Neural progenitor cell (in vitro differentiated cells): ENCODE results near the gene UGGT2. TPM values are rescaled to one million over a fixed set of nuclear protein-coding genes. Genes with fewer than 3 reads are reported as not detected.

Experiments
- DNase-seq: peaks from one replicate; pipeline ENCODE4 v3.0.0-alpha.2; 2016; ENCODE audit warnings: low spot score
- H2AFZ ChIP-seq: fragments of 200-600 bp; sonication (generic); replicated peaks from 2 replicates; pipeline ENCODE4 v1.6.1; 2016; ENCODE audit warnings: antibody characterized with exemption
- H3F3A ChIP-seq: fragments of 200-600 bp; sonication (generic); 2 replicates; pipeline ENCODE4 v1.6.1; 2016; ENCODE audit warnings: antibody characterized with exemption, low read depth
- H3K27ac ChIP-seq: fragments of 200-600 bp; sonication (generic); 2 replicates; pipeline ENCODE4 v1.5.1; 2016; ENCODE audit warnings: mild to moderate bottlenecking
- H3K27me3 ChIP-seq: fragments of 200-600 bp; sonication (generic); 2 replicates; pipeline ENCODE4 v1.6.1; 2016; ENCODE audit warnings: mild to moderate bottlenecking, moderate library complexity
- H3K36me3 ChIP-seq: fragments of 200-600 bp; sonication (generic); 2 replicates; pipeline ENCODE4 v1.5.1; 2016
- H3K4me1 ChIP-seq: fragments of 200-600 bp; sonication (generic); 2 replicates; pipeline ENCODE4 v1.6.1; 2016; ENCODE audit warnings: mixed run types
- H3K4me2 ChIP-seq: fragments of 200-600 bp; sonication (generic); 2 replicates; pipeline ENCODE4 v1.6.1; 2016
- H3K4me3 ChIP-seq: fragments of 200-600 bp; sonication (generic); 2 replicates; pipeline ENCODE4 v1.5.1; 2016
- H3K79me2 ChIP-seq: fragments of 200-600 bp; sonication (generic); 2 replicates; pipeline ENCODE4 v1.6.1; 2016; ENCODE audit warnings: low read depth
- H3K9ac ChIP-seq: fragments of 200-600 bp; sonication (generic); 2 replicates; pipeline ENCODE4 v1.6.1; 2016
- H3K9me3 ChIP-seq: fragments of 200-600 bp; sonication (generic); 2 replicates; pipeline ENCODE4 v1.5.1; 2016; ENCODE audit warnings: low read depth
- H4K20me1 ChIP-seq: fragments of 200-600 bp; sonication (generic); 2 replicates; pipeline ENCODE4 v1.6.1; 2016; ENCODE audit warnings: low read depth
- H3K27ac Mint-ChIP-seq: 3 replicates; pipeline ENCODE4 v1.8.0; 2021; ENCODE audit warnings: mixed read lengths
- H3K27me3 Mint-ChIP-seq: 2 replicates; pipeline ENCODE4 v1.8.0; 2022; ENCODE audit warnings: low read depth, mild to moderate bottlenecking, inconsistent platforms, moderate library complexity, mixed read lengths; ENCODE audit not compliant: insufficient read depth
- H3K36me3 Mint-ChIP-seq: 3 replicates; pipeline ENCODE4 v1.8.0; 2021; ENCODE audit warnings: mixed read lengths
- H3K4me1 Mint-ChIP-seq: 3 replicates; pipeline ENCODE4 v1.8.0; 2021; ENCODE audit warnings: mixed read lengths
- H3K4me3 Mint-ChIP-seq: 3 replicates; pipeline ENCODE4 v1.8.0; 2021; ENCODE audit warnings: mild to moderate bottlenecking, moderate library complexity, mixed read lengths
- H3K9me3 Mint-ChIP-seq: 3 replicates; pipeline ENCODE4 v1.8.0; 2020; ENCODE audit warnings: mixed read lengths
- CTCF ChIP-seq: fragments of 200-600 bp; sonication (generic); IDR thresholded peaks from 2 replicates; pipeline ENCODE4 v1.5.1; 2017; ENCODE audit warnings: antibody characterized with exemption, mild to moderate bottlenecking
- EZH2 ChIP-seq: fragments of 200-600 bp; sonication (generic); IDR thresholded peaks from 2 replicates; pipeline ENCODE4 v1.6.1; 2017; ENCODE audit warnings: antibody characterized with exemption, mild to moderate bottlenecking, moderate library complexity
- EZH2phosphoT487 ChIP-seq: fragments of 200-600 bp; sonication (generic); IDR thresholded peaks from 2 replicates; pipeline ENCODE4 v1.6.1; 2017; ENCODE audit warnings: antibody characterized with exemption
- total RNA-seq: library from RNA; depleted of rRNA; stranded (reverse); fragments of >200 nt; gene quantifications from 2 replicates; pipeline ENCODE4 v1.2.3, GENCODE V29; 2015; ENCODE audit warnings: low replicate concordance

Gene UGGT2
- total RNA-seq, 1 donor from 2014 or later: 70.4 TPM

GRCh38 chr13:95968906-95969305, 84.3 kb downstream of the UGGT2 start:
- no peaks in the 10 kb centered on the region for H3K79me2 ChIP-seq
- Mint-ChIP-seq H3K9me3 (peaks cover 2% of the 10 kb centered on the region), H3K4me3 (no peak overlapping the region)

DNA sequence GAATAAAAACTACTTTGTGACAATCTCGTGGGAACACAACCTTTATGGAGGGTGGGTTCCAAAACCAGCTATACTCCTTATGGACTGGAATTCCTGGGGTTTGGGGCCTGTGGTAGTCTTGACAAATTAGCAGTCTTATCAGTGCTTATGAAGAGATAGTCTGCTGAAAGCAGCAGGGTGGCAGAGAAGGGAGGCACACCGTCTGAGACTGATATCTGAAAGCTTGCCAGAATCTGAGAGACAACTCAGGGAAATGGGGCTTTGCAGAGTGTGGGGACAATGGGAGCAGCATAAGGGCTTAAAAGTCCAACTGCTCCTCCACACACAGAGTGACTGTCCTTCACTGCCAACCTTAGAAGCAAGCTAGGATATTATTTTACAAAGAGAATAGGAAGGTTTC, 95.9 kb downstream of the UGGT2 start:
- peaks cover 39% of the 10 kb centered on the region for H3K9me3 Mint-ChIP-seq
- no peak for DNase-seq

More at GRCh38 chr13:95968906-95969305, 84.3 kb downstream of the UGGT2 start:
- H3K4me2 ChIP-seq: no peak overlapping the region
- no peaks in the 10 kb centered on the region for H3F3A ChIP-seq
- H3K9ac ChIP-seq: no peak overlapping the region
- H3K27me3 ChIP-seq: no peaks in the 10 kb centered on the region
- H2AFZ ChIP-seq: no peak overlapping the region
- H3K4me3 ChIP-seq: no peak overlapping the region
- H3K27ac ChIP-seq: no peak overlapping the region
- peaks cover 9% of the 10 kb centered on the region for H3K36me3 Mint-ChIP-seq
- TF ChIP-seq CTCF (no peak), EZH2phosphoT487 (no peak), EZH2 (no peak)
- no peaks in the 10 kb centered on the region for H3K27me3 Mint-ChIP-seq
- no peak overlapping the region for H3K27ac Mint-ChIP-seq
- no peaks in the 10 kb centered on the region for H3K4me1 ChIP-seq
- no peak for DNase-seq
- no peaks in the 10 kb centered on the region for H3K4me1 Mint-ChIP-seq
- no peaks in the 10 kb centered on the region for H3K36me3 ChIP-seq
- H4K20me1 ChIP-seq: no peaks in the 10 kb centered on the region
- H3K9me3 ChIP-seq: no peaks in the 10 kb centered on the region

GRCh38 chr13:95956589-95957148, 96.5 kb downstream of the UGGT2 start:
- H3K36me3 Mint-ChIP-seq: peaks cover 40% of the 10 kb centered on the region
- DNase-seq: no peak
- no peak overlapping the region for H3K27ac ChIP-seq
- no peaks in the 10 kb centered on the region for H4K20me1 ChIP-seq
- no peak overlapping the region for H2AFZ ChIP-seq
- H3K79me2 ChIP-seq: no peaks in the 10 kb centered on the region
- no peaks in the 10 kb centered on the region for H3K27me3 Mint-ChIP-seq
- H3K36me3 ChIP-seq: peaks cover 15% of the 10 kb centered on the region
- no peak overlapping the region for H3K4me3 Mint-ChIP-seq
- H3K4me3 ChIP-seq: no peak overlapping the region
- H3K9ac ChIP-seq: no peak overlapping the region
- peaks cover 12% of the 10 kb centered on the region for H3F3A ChIP-seq
- H3K27ac Mint-ChIP-seq: no peak overlapping the region
- no peak overlapping the region for H3K4me2 ChIP-seq
- H3K4me1 ChIP-seq: peaks cover 15% of the 10 kb centered on the region
- peaks cover 32% of the 10 kb centered on the region for H3K9me3 Mint-ChIP-seq
- H3K4me1 Mint-ChIP-seq: no peaks in the 10 kb centered on the region
- TF ChIP-seq EZH2phosphoT487 (no peak), EZH2 (no peak), CTCF (no peak)
- peaks cover 16% of the 10 kb centered on the region for H3K9me3 ChIP-seq
- H3K27me3 ChIP-seq: no peaks in the 10 kb centered on the region

More for the DNA sequence above, 95.9 kb downstream of the UGGT2 start:
- no peak overlapping the region for H3K4me3 Mint-ChIP-seq
- Histone ChIP-seq H3K4me1 (peaks cover 15% of the 10 kb centered on the region), H3K27me3 (no peaks in the 10 kb centered on the region), H3K4me2 (no peak overlapping the region), H3K9ac (no peak overlapping the region), H3K4me3 (no peak overlapping the region), H2AFZ (no peak overlapping the region), H3K36me3 (peaks cover 19% of the 10 kb centered on the region), H3F3A (peaks cover 12% of the 10 kb centered on the region), H4K20me1 (no peaks in the 10 kb centered on the region), H3K27ac (no peak overlapping the region), H3K79me2 (no peaks in the 10 kb centered on the region), H3K9me3 (peaks cover 16% of the 10 kb centered on the region)
- H3K4me1 Mint-ChIP-seq: no peaks in the 10 kb centered on the region
- no peak for TF ChIP-seq EZH2phosphoT487
- TF ChIP-seq EZH2: no peak
- no peak for TF ChIP-seq CTCF
- no peaks in the 10 kb centered on the region for H3K27me3 Mint-ChIP-seq
- H3K27ac Mint-ChIP-seq: no peak overlapping the region
- H3K36me3 Mint-ChIP-seq: peaks cover 46% of the 10 kb centered on the region
